ENCODE results near the gene IL1A. TPM values are rescaled to one million over a fixed set of nuclear protein-coding genes. Genes with fewer than 3 reads are reported as not detected.

The IL1A gene, protein sequence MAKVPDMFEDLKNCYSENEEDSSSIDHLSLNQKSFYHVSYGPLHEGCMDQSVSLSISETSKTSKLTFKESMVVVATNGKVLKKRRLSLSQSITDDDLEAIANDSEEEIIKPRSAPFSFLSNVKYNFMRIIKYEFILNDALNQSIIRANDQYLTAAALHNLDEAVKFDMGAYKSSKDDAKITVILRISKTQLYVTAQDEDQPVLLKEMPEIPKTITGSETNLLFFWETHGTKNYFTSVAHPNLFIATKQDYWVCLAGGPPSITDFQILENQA
- 0.97 and 2.9 TPM in 2 replicates for total RNA-seq

GRCh38 chr2:112784199-112785189, at the start of gene IL1A:
Gene IL1A, minus strand, starts transcription at chr2:112784493. Its CDS starts 723 bp downstream, at chr2:112783770.

GRCh38 chr2:112764071-112765044, 19.9 kb downstream of the IL1A start, which contains the start of gene CKAP2L:
Gene CKAP2L, minus strand, starts transcription at chr2:112764609. Its CDS starts 11 bp downstream, at chr2:112764598.

Other genes starting within 250 kb of the IL1A start
- gene POLR1B, start 242.0 kb downstream of the IL1A start, total RNA-seq = 19.2 and 27.8 TPM in 2 replicates
- 8.1 and 11.7 TPM in 2 replicates for gene CHCHD5, start 199.9 kb downstream of the IL1A start, total RNA-seq
- gene SLC20A1, start 138.6 kb downstream of the IL1A start, total RNA-seq = 81.5 and 101 TPM in 2 replicates
- gene NT5DC4, start 63.5 kb downstream of the IL1A start, total RNA-seq = not detected in 2 replicates
- 4.2 and 6.7 TPM in 2 replicates for gene CKAP2L, start 19.9 kb downstream of the IL1A start, total RNA-seq
- 0.61 and 0.65 TPM in 2 replicates for gene IL1B, start 52.3 kb upstream of the IL1A start, total RNA-seq
- gene IL37, start 126.7 kb upstream of the IL1A start, total RNA-seq = not detected in 2 replicates
- not detected in 2 replicates for gene IL36G, start 193.5 kb upstream of the IL1A start, total RNA-seq
- gene IL36A, start 221.0 kb upstream of the IL1A start, total RNA-seq = not detected in 2 replicates